ENCODE data around the gene MAS1L.

The MAS1L gene

GRCh38 chr6:29500594-29500993 is 12.8 kb upstream of the MAS1L start:
- no peak for ATAC-seq
- TF ChIP-seq ZFP3 (CRISPR knock-in tag; IDR thresholded peaks at IDR 0.05) (no peak), ARNTL (CRISPR knock-in tag; IDR thresholded peaks at IDR 0.05; ENCODE audit: borderline replicate concordance, low read depth) (no peak), ZNF70 (CRISPR knock-in tag; IDR thresholded peaks at IDR 0.05) (no peak), SNAI2 (CRISPR knock-in tag; IDR thresholded peaks at IDR 0.05) (no peak), CREB5 (CRISPR knock-in tag; IDR thresholded peaks at IDR 0.05; ENCODE audit: low read depth) (no peak), GLIS3 (CRISPR knock-in tag; IDR thresholded peaks at IDR 0.05) (no peak), TOX (CRISPR knock-in tag; IDR thresholded peaks at IDR 0.05; ENCODE audit: borderline replicate concordance) (no peak), BACH2 (CRISPR knock-in tag; IDR thresholded peaks at IDR 0.05; ENCODE audit: borderline replicate concordance) (no peak), ZC3H10 (CRISPR knock-in tag; IDR thresholded peaks at IDR 0.05) (no peak), CSDC2 (CRISPR knock-in tag; IDR thresholded peaks at IDR 0.05) (no peak), PPARA (CRISPR knock-in tag; IDR thresholded peaks at IDR 0.05; ENCODE audit: borderline replicate concordance) (no peak), CSRNP3 (CRISPR knock-in tag; IDR thresholded peaks at IDR 0.05) (no peak), ZFP30 (CRISPR knock-in tag; IDR thresholded peaks at IDR 0.05) (no peak), OSR1 (CRISPR knock-in tag; IDR thresholded peaks at IDR 0.05) (no peak), TCF4 (CRISPR knock-in tag; IDR thresholded peaks at IDR 0.05; ENCODE audit: borderline replicate concordance) (no peak), ESRRG (CRISPR knock-in tag; IDR thresholded peaks at IDR 0.05) (no peak), ZNF8 (CRISPR knock-in tag; IDR thresholded peaks at IDR 0.05) (no peak), POU6F1 (CRISPR knock-in tag; IDR thresholded peaks at IDR 0.05; ENCODE audit: borderline replicate concordance, low read depth) (no peak), PATZ1 (CRISPR knock-in tag; IDR thresholded peaks at IDR 0.05; ENCODE audit: borderline replicate concordance) (no peak)

- no peak for TF ChIP-seq CSRNP3 (CRISPR knock-in tag; IDR thresholded peaks at IDR 0.05)
- TF ChIP-seq CSDC2 (CRISPR knock-in tag; IDR thresholded peaks at IDR 0.05): no peak
- TF ChIP-seq ZC3H10 (CRISPR knock-in tag; IDR thresholded peaks at IDR 0.05): no peak
- TF ChIP-seq PPARA (CRISPR knock-in tag; IDR thresholded peaks at IDR 0.05; ENCODE audit: borderline replicate concordance): no peak
- TF ChIP-seq RARB (CRISPR knock-in tag; IDR thresholded peaks at IDR 0.05): no peak
- TF ChIP-seq ZNF70 (CRISPR knock-in tag; IDR thresholded peaks at IDR 0.05): no peak
- no peak for TF ChIP-seq GLIS3 (CRISPR knock-in tag; IDR thresholded peaks at IDR 0.05)
- no peak for TF ChIP-seq OSR1 (CRISPR knock-in tag; IDR thresholded peaks at IDR 0.05)
- TF ChIP-seq ISL1 (CRISPR knock-in tag; IDR thresholded peaks at IDR 0.05): no peak
- no peak for TF ChIP-seq ZNF565 (CRISPR knock-in tag; conservative IDR thresholded peaks at IDR 0.05; ENCODE audit: low read depth)
- no peak for TF ChIP-seq SNAI2 (CRISPR knock-in tag; IDR thresholded peaks at IDR 0.05)
- no peak for TF ChIP-seq BACH2 (CRISPR knock-in tag; IDR thresholded peaks at IDR 0.05; ENCODE audit: borderline replicate concordance)
- TF ChIP-seq POU6F1 (CRISPR knock-in tag; IDR thresholded peaks at IDR 0.05; ENCODE audit: borderline replicate concordance, low read depth): no peak
- TF ChIP-seq ESRRG (CRISPR knock-in tag; IDR thresholded peaks at IDR 0.05): no peak
- TF ChIP-seq ZNF8 (CRISPR knock-in tag; IDR thresholded peaks at IDR 0.05): no peak
- no peak for TF ChIP-seq TSHZ2 (CRISPR knock-in tag; IDR thresholded peaks at IDR 0.05)
- no peak for ATAC-seq
These were observed 11.9 kb upstream of the MAS1L start for GRCh38 chr6:29499704-29500103.

Data from SK-N-SH treated with all-trans-retinoic acid at 6 μM for 48 hours (cell line).